ENCODE data around the gene ZNF835. TPM values are rescaled to one million over a fixed set of nuclear protein-coding genes. Genes with fewer than 3 reads are reported as not detected.

ZNF835 gene
- total RNA-seq, 1 donor from 2014 or later = 1.7 TPM

DNA sequence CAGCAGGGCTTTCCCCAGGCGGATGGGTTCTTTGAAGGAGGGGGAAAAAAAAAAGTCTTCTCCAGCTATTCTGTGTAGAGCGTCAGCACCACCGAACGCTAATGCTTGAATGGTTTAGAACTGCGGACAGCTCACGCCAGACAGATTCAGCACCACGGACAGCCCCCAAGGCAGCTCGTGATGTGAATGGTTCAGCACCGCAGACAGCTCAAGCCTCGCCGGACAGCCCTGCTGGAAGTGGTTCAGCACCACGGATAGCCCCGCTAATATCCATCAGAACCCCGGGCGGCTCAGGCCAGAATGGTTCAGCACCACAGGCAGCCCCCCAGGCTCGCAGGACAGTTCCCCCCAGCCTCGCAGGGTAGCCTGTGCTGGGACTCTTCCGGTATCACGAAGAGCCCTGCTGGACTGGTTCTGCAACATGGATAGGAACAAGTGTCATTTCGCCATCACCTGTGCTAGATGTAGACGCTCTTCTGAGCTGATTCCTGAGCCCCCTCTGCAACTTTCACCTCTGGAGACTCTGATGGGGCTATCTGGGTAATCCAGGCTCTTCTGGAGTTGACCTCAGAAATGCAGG, 33.5 kb downstream of the ZNF835 start:
- no peak for DNase-seq (ENCODE audit: extremely low spot score in 2 of 2)
- H3K4me1 ChIP-seq = no peaks in the 10 kb centered on the region
- H3K9me3 ChIP-seq = peaks cover 10% of the 10 kb centered on the region
- no peak overlapping the region for H3K4me3 ChIP-seq
- no peaks in the 10 kb centered on the region for H3K27me3 ChIP-seq
- H3K27ac ChIP-seq = no peak overlapping the region
- no peak for TF ChIP-seq POLR2A (IDR thresholded peaks at IDR 0.05)
- TF ChIP-seq CTCF (IDR thresholded peaks at IDR 0.05) = no peak
- peaks cover 0 to 4% of the 10 kb centered on the region in 2 donors for H3K36me3 ChIP-seq
- intact Hi-C loops (cut with DNase I) = no loop called here

- H3K9me3 ChIP-seq = peaks cover 22% of the 10 kb centered on the region
- no peak overlapping the region for H3K27ac ChIP-seq
- no peak for DNase-seq (ENCODE audit: extremely low spot score in 2 of 2)
- H3K4me3 ChIP-seq = no peak overlapping the region
- no peaks in the 10 kb centered on the region for H3K27me3 ChIP-seq
- intact Hi-C loops (cut with DNase I) = no loop called here
- TF ChIP-seq CTCF (IDR thresholded peaks at IDR 0.05) (no peak), POLR2A (IDR thresholded peaks at IDR 0.05) (no peak), POLR2AphosphoS5 (IDR thresholded peaks at IDR 0.05; ENCODE audit: insufficient read depth in 1 of 2, low read depth in 1 of 2) (no peak)
- peaks cover 0 to 6% of the 10 kb centered on the region in 2 donors for H3K36me3 ChIP-seq
- no peaks in the 10 kb centered on the region for H3K4me1 ChIP-seq
These were observed 38.5 kb downstream of the ZNF835 start for GRCh38 chr19:56633021-56633420.

GRCh38 chr19:56625708-56626107, 45.8 kb downstream of the ZNF835 start:
- Histone ChIP-seq H3K36me3 (peaks cover 0 to 49% of the 10 kb centered on the region in 2 donors), H3K4me3 (no peak overlapping the region), H3K27ac (no peak overlapping the region), H3K9me3 (peaks cover 38% of the 10 kb centered on the region), H3K4me1 (no peaks in the 10 kb centered on the region), H3K27me3 (no peaks in the 10 kb centered on the region)
- TF ChIP-seq POLR2AphosphoS5 (IDR thresholded peaks at IDR 0.05; ENCODE audit: insufficient read depth in 1 of 2, low read depth in 1 of 2) (no peak), POLR2A (IDR thresholded peaks at IDR 0.05) (no peak), CTCF (IDR thresholded peaks at IDR 0.05) (no peak)
- intact Hi-C loops (cut with DNase I) = no loop called here
- no peak for DNase-seq (ENCODE audit: extremely low spot score in 2 of 2)

DNA sequence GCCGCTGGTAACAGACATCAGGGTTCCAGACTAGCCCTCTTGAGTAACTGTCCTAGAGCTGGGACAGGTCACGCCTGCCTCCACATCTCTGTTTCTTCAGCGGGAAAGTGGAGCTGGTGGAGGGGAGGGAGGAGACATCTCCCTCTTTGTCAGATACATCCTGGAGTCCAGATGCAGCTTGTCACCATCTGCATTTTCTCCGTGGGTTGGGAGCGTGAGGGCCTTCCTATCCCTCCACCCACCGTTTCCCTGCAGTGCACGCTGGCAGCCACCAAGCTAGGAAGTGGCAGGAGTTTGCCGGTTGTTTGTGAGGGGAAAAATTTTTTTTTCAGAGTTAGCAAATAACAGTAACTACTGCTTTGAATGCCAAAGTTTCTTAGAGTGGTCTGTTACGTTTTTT, 48.6 kb downstream of the ZNF835 start:
- Histone ChIP-seq H3K4me3 (no peak overlapping the region), H3K9me3 (peaks cover 34% of the 10 kb centered on the region), H3K4me1 (no peaks in the 10 kb centered on the region), H3K27me3 (no peaks in the 10 kb centered on the region), H3K36me3 (peaks cover 0 to 63% of the 10 kb centered on the region in 2 donors), H3K27ac (no peak overlapping the region)
- no peak for DNase-seq (ENCODE audit: extremely low spot score in 2 of 2)
- TF ChIP-seq POLR2A (IDR thresholded peaks at IDR 0.05) (no peak), POLR2AphosphoS5 (IDR thresholded peaks at IDR 0.05; ENCODE audit: insufficient read depth in 1 of 2, low read depth in 1 of 2) (no peak), CTCF (IDR thresholded peaks at IDR 0.05) (no peak)
- intact Hi-C loops (cut with DNase I) = no loop called here

GRCh38 chr19:56622374-56622773, 49.2 kb downstream of the ZNF835 start:
- intact Hi-C loops (cut with DNase I) = no loop called here
- no peak for DNase-seq (ENCODE audit: extremely low spot score in 2 of 2)
- H3K4me1 ChIP-seq = no peaks in the 10 kb centered on the region
- no peak overlapping the region for H3K27ac ChIP-seq
- peaks cover 34% of the 10 kb centered on the region for H3K9me3 ChIP-seq
- TF ChIP-seq POLR2AphosphoS5 (IDR thresholded peaks at IDR 0.05; ENCODE audit: insufficient read depth in 1 of 2, low read depth in 1 of 2) (no peak), POLR2A (IDR thresholded peaks at IDR 0.05) (no peak), CTCF (IDR thresholded peaks at IDR 0.05) (no peak)
- no peaks in the 10 kb centered on the region for H3K27me3 ChIP-seq
- H3K4me3 ChIP-seq = no peak overlapping the region
- H3K36me3 ChIP-seq = peaks cover 0 to 70% of the 10 kb centered on the region in 2 donors

Data from vagina (tissue), 2 donors.